BJ (cell line): ENCODE results near the gene RNASET2. TPM values are rescaled to one million over a fixed set of nuclear protein-coding genes. Genes with fewer than 3 reads are reported as not detected.

Source experiments
- CTCF ChIA-PET: fragments of 350-600 bp; formaldehyde crosslinking; extraction: SDS; loops from one replicate; lab custom pipeline; 2021; ENCODE audit warnings: antibody characterized with exemption, inconsistent platforms; lab: Yijun Ruan, JAX
- POLR2A ChIA-PET: fragments of 300-600 bp; sonication (Branson Sonifier 250); formaldehyde crosslinking; extraction: SDS; loops from one replicate; lab custom pipeline; 2021; ENCODE audit warnings: antibody characterized with exemption; lab: Charles Lee
- DNase-seq: peaks from one replicate; pipeline ENCODE4 v3.0.0-alpha.2; 2011; ENCODE audit warnings: low read depth
- H3K27me3 ChIP-seq: 2 replicates; pipeline ENCODE4 v1.6.0; 2011; ENCODE audit warnings: low read length; ENCODE audit not compliant: control insufficient read depth, insufficient read depth
- H3K36me3 ChIP-seq: 2 replicates; pipeline ENCODE4 v1.5.1; 2011; ENCODE audit warnings: low read length; ENCODE audit not compliant: control insufficient read depth, insufficient read depth
- H3K4me3 ChIP-seq: 2 replicates; pipeline ENCODE4 v1.5.1; 2011; ENCODE audit warnings: low read depth, mild to moderate bottlenecking, control low read depth, low read length
- CTCF ChIP-seq: IDR thresholded peaks from 2 replicates; pipeline ENCODE4 v1.5.1; 2011; ENCODE audit warnings: low read depth, mild to moderate bottlenecking, control low read depth, inconsistent platforms, low read length, moderate library complexity; ENCODE audit not compliant: insufficient read depth
- polyA plus RNA-seq: library from polyadenylated mRNA; depleted of rRNA; stranded (reverse); fragments of >200 nt; gene quantifications from 2 replicates; pipeline ENCODE4 v1.2.3, GENCODE V29; 2011

Gene RNASET2
- polyA plus RNA-seq, 1 experiment: 24.7 TPM

GRCh38 chr6:166970776-166971175 is 14.4 kb upstream of the RNASET2 start:
- Histone ChIP-seq H3K27me3 (no peaks in the 10 kb centered on the region), H3K4me3 (no peak overlapping the region), H3K36me3 (no peaks in the 10 kb centered on the region)
- CTCF ChIA-PET: interaction anchor here (1.4 kb wide), 1 partner anchor 196 kb away, joined by 3 read pairs; no protein-coding TSS in a partner anchor
- TF ChIP-seq CTCF: no peak
- POLR2A ChIA-PET: interaction anchor here (0.6 kb wide), 1 partner anchor 25 kb away, joined by 4 read pairs; no protein-coding TSS in a partner anchor
- no peak for DNase-seq

DNA sequence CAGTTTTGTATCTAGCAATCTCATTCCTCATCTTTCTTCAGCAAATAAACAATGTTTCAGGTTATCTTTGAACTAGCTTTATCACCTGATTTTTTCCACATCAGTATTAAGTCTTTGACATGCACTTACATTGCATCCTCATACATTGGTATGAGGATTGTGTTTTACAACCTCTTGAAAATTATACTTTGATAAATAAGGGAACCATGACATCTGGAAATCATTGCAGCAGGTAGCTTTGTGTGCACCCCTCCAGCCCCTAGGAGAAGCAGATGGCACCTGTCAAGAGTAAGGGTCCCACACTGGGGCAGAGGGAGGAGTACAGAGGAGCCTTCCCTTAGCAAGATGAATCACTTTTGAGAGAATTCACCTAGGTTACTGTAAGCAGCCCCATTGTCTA is 13.7 kb upstream of the RNASET2 start:
- no peak for DNase-seq
- no peaks in the 10 kb centered on the region for H3K27me3 ChIP-seq
- H3K36me3 ChIP-seq: no peaks in the 10 kb centered on the region
- H3K4me3 ChIP-seq: no peak overlapping the region
- POLR2A ChIA-PET: no interaction called here
- CTCF ChIA-PET: interaction anchor here (1.4 kb wide), 1 partner anchor 195 kb away, joined by 3 read pairs; no protein-coding TSS in a partner anchor
- TF ChIP-seq CTCF: no peak

- CTCF ChIA-PET: interaction anchor here (1.4 kb wide), 1 partner anchor 194 kb away, joined by 3 read pairs; no protein-coding TSS in a partner anchor
Measured at GRCh38 chr6:166969390-166970002, 13.1 kb upstream of the RNASET2 start.

GRCh38 chr6:166966268-166966667 is 9.9 kb upstream of the RNASET2 start:
- POLR2A ChIA-PET: no interaction called here
- CTCF ChIA-PET: interaction anchor here (1.2 to 2.2 kb wide), 2 partner anchors 23 to 32 kb away, joined by 3 to 7 read pairs; no protein-coding TSS in a partner anchor
- no peak overlapping the region for H3K4me3 ChIP-seq
- no peaks in the 10 kb centered on the region for H3K36me3 ChIP-seq
- no peak for TF ChIP-seq CTCF
- H3K27me3 ChIP-seq: no peaks in the 10 kb centered on the region
- DNase-seq: no peak

More at GRCh38 chr6:166969390-166970002, 13.1 kb upstream of the RNASET2 start:
- DNase-seq: no peak
- no peaks in the 10 kb centered on the region for H3K27me3 ChIP-seq
- H3K36me3 ChIP-seq: no peaks in the 10 kb centered on the region
- POLR2A ChIA-PET: no interaction called here
- no peak overlapping the region for H3K4me3 ChIP-seq
- no peak for TF ChIP-seq CTCF

GRCh38 chr6:166960609-166960978 is 4.2 kb upstream of the RNASET2 start:
- CTCF ChIA-PET: interaction anchor here (2.2 kb wide), 1 partner anchor 29 kb away, joined by 13 read pairs; no protein-coding TSS in a partner anchor
- Histone ChIP-seq H3K36me3 (no peaks in the 10 kb centered on the region), H3K4me3 (no peak overlapping the region), H3K27me3 (no peaks in the 10 kb centered on the region)
- POLR2A ChIA-PET: no interaction called here
- TF ChIP-seq CTCF: no peak
- DNase-seq: no peak
